CD4-positive, alpha-beta T cell treated with Interleukin-15 for 4 hours (primary cell): ENCODE results near the gene TBC1D22B.
A peak's percentile ranks its signal among the peaks of the same experiment; 100 is the strongest.

ENCODE experiments used
- DNase-seq: peaks from one replicate; pipeline ENCODE4 v3.0.0-alpha.2; 2020; ENCODE audit warnings: low spot score

TBC1D22B gene

DNA sequence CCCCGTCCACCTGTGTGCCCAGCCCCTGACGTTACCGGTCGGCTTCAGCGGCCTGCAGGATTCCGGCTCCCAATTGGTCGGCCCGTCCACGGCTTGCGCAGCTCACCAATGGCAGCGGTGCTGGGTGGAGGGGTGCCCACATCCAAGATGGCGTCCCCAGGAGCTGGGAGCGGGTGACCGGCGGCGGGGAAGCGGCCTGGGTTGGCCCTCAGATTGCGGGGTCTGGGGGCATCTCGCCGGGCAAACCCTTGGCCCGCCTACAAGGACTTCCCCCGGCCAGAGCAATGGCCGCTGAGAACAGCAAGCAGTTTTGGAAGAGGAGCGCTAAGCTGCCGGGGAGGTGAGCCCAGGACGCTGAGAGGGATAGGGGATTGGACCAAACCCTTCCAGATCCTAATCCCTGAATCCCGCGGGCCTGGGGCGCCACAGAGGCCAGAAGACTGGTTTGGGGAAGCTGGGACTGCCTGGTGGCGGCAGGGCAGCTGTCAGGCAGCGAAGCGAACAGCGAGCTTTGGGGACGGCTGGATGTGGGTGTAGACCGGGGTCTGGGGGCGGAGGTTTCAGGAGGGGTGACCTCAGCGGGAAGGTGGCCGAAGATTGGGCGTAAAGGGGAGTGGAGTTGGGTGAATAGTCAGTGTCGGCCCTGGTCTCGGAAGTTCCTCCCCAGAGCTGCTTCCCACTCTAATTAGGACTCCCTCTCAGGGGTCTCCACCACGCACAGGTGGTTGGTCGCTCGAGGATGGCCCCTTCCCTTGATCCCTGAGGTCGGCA, at the start of gene TBC1D22B, which contains the start of gene TMEM217:
TBC1D22B (plus strand) TSS at position 139 of the 771 bp plus-strand sequence; CDS start at position 285, 146 bp downstream.
TMEM217 (minus strand) TSS at position 511 of the 771 bp plus-strand sequence. CDS start 39,114 bp downstream, outside the sequence.
- DNase-seq, result peak; percentile 94

DNA sequence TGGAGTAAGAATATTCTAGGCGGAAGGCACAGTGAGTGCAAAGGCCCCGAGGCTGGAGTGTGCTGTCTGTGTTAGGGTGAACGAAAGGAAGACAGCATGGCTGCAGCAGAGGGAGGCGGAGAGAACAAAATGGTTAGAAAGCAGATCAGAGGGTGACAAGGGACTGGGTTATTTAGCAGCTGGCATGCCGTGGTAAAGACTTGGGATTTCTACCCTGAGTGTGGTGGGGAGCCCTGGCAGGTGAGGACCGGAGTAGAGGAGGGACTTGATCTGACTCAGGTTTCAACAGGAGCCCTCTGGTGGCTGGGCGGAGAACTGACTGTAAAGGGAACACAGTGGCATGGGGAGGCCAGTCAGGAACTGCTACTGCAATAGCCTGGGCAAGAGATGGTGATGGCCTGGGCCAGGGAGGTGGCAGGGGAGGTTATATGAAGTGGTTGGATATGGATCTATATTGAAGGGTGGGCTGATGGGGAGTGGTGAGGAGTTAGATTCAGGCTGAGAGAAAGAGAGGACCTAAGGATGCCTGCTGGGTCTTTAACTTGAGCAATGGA, 49.6 kb upstream of the TBC1D22B start:
- DNase-seq, result peak; percentile 93

GRCh38 chr6:37208793-37209192, 48.8 kb upstream of the TBC1D22B start:
- DNase-seq, result no peak

DNA sequence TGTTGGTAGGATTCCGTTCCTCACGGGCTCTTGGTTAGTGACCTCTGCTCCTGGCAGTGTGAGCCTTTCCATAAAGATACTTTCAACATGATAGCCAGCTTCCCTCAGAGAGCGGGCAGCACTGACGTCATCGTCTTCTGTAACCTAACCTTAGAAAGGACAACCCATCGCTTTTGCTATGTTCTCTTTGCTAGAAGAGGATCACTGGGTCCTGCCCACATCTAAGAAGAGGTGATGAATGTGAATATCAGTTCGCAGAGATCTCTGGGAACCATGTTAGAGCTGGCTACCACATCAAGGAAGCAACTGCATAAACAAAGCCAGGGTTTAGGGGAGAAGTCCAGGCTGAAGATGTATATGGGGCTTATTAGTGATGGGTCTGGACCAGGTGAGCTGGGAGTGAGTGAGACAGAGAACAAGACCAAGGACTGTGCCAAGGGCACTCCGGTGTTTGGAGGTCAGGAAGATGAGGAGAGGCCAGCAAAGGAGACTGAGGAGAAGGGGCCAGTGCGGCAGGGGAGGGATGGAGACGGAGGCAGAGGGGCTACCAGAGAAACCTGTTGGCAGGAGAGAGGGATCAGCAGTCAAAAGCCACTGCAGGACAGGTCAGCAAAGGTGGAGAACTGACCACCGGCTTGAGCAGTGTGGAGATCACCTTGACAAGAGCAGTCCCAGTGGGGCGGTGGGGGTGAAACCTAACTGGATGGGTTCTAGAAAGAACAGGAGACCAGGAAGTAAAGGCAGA, 47.9 kb upstream of the TBC1D22B start:
- peak; percentile 81 for DNase-seq

DNA sequence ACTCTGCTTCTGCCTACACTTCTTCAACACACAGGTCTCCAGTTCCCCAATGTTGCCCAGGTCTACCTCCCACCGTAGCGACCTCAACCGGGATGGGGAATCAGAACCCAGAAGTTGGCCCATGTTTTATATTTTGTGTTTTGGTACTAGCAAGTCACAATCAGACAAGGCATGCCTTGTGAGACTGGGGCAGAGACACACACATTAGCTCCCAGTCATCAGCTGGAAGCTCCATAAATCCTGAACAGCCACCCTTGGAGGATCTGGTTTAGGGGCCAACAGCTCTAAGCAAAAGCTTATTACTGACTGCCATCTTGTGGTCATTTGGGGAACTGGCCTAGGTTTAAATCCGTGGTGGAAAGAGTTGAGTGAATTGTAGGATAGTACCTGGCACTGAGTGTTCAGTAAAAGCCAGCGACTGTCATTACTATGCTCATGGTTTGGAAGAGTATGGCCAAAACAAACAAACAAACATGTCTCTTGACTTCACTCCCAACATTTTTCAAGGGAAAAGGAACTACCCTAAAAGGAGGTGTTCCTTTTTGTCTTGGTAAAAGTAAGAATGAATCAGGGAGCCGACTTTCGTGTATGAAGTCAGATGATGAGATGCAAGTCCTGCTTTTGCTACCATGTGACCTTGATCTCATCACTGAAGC, 47.1 kb upstream of the TBC1D22B start:
- DNase-seq, result peak; percentile 90

DNA sequence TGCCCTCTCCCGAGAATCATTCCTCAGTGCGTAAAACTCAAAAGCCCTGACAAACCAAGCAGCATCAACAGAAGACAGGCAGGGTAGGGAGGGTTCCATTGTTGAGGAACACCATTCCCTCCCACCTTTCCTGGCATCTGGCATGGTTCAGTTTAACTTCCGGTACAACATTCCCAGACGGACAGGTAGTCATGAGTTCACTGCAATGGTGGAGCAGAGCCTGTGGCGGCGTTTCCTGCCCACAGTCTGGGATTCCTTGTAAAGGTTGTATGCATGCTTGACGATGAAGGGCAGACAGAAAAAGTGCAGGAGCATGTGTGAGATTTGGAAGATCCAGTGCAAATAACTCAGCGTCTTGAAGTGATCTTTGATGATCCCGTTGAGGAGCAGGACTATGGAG, 45.3 kb upstream of the TBC1D22B start:
- DNase-seq, result no peak

GRCh38 chr6:37218061-37218460, 39.5 kb upstream of the TBC1D22B start:
- no peak for DNase-seq

DNA sequence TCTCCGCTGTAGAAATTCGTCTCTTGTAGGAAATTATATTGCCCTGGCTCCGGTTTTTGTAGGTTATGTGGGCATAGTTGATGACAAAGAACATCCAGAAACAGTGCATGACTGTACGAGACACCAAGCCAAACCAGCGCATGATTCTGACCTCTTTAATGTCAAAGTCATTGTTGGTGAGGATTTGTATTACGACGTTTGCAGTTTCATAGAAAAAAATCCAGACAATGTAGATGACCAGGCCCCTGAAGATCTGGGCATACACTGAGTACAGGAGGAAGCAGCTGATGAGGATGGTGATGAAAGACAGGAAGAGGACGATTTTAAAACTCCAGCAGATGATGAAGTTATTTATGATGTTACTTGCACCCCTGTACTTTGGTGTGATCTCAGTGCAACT, 39.1 kb upstream of the TBC1D22B start:
- DNase-seq, result no peak

DNA sequence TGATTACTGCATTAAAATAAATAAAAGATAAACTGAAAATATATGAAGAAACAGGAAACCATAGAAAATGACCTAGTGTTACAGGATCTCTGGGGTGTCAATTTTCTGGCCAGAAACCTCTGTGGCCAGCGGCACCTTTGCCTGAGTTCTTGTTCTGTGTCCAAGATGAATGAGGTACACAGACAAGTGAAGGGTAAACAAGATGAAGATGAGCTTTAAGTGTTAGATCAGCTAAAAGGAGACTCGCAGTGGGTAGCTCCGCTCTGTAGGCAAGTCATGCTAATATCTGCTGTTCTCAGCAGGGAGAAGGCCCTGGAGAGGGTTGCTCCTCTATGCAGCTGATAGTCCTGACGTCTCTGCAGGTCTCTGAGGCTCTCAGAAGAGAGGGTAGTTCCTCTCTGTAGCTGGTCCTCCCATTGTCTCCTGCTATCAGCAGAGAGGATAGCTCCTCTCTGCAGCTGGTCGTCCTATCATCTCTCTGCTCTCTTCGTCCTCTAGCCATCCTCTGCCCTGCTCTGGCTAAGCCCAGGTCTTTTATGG, 35.9 kb upstream of the TBC1D22B start:
- no peak for DNase-seq

GRCh38 chr6:37222125-37222967, 35.2 kb upstream of the TBC1D22B start:
- peak; percentile 62 for DNase-seq

DNA sequence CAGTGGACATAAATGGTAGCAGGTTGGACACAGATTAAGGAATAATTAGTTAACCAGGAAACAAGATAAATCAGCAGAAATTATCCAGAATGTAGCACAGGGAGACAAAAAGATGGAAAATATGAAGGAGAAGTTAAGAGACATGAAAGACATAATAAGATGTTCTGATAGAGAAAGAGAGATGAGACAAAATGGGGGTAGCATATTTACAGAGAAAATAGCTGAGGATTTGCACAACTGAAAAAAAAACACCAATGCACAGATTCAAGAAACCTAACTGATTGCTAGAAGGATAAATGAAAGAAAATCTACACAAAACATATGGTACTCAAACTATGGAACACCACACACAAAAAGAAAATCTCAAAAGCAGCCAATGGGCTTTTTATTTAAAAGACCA, 34.6 kb upstream of the TBC1D22B start:
- no peak for DNase-seq

DNA sequence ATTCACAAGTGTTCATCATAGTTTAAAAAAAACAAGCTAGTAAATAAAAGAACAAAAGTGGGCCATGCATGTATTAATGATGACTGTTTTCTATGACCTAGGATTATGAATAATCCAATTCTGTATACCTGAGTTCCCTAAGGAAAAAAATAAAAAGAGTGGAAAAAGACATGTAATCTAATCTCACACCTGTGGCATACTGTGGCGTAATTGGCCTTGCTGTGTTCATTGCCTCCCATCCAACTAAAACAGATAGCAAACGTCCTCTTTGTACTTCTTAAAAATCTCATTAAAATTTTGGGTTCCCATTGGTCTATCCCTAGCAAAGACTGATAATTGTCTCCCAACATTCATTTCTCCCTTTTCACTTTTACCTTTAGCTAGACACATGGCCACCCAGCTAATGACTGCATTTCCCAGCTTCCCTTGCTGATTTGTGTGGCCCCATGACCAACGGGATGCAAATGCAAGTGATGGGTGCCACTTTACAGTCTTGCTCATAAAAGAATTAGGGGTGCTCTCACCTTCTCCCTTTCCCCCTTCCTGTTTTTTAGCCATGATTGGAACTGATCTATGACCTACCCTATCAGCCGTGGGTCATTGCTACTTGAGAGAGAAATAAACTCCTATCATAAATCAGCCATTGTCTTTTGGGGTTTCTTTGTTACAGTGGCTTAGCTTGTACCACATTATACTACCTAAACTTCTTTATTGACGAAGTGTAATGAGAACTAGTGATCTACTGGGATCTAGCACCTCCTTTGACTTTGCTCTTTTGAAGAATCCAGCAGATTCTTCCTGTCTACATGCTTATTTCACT, 32.0 kb upstream of the TBC1D22B start:
- DNase-seq, result no peak

DNA sequence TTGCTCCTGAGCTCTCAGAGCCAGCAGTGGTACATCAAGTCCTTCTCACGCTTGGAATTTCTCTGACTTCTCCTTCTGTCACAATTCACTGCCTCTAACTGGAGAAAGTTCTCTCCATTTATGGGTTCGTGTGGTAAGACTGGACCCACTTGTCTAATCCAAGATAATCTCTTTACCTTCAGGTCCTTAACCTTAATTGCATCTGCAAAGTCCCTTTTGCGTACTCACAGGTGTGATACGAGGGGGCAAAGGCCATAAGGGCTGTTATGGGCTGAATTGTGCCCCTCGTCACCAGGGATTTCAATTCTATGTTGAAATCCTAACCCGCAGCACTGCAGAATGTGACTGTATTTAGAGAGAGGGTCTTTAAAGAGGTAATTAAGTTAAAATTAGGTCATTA, 27.5 kb upstream of the TBC1D22B start:
- DNase-seq, result no peak

DNA sequence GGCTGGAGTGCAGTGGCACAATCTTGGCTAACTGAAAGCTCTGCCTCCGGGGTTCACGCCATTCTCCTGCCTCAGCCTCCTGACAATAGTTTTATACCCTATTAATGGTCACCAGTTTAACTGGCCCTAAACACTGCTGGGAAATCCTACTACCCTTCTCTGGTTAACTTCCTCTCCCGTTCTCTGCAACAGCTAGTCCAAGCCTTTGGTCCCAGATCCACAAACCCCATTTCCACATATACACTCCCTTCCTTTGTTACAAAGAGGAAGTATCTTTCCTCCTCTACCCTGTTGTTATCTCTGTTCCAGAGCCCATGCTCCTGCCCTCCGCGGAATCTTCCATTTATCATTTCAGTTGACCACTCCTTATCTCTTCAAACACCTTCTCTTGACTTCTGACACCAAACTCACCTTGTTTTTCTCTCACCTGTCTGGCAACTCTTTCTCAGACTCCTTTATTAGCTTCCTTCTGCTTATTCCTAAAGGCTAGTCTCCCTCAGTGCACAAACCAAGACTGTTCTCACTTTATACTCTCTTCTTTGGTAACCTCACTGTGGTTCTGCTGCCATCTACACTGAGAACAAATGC, 25.0 kb upstream of the TBC1D22B start:
- DNase-seq, result no peak

GRCh38 chr6:37233541-37233940, 24.0 kb upstream of the TBC1D22B start:
- no peak for DNase-seq

DNA sequence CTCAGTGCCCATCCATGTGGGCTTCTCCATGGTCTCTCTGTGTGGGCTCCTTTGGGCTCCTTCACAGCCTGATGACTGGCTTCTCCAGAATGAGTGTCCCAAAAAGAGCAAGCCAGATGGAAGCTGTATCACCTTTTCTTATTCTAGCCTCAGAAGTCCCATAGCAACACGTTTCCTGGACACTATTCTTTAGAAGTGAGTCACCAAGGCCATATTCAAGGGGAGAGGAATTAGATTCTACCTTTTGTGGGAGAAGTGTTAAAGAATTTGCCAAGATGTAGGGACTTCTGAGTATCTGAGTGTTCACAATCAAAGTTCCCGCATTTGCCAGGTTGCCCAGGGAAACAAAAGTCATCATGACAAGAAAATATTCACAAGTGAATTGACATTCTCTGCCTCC, 20.7 kb upstream of the TBC1D22B start:
- DNase-seq, result no peak

DNA sequence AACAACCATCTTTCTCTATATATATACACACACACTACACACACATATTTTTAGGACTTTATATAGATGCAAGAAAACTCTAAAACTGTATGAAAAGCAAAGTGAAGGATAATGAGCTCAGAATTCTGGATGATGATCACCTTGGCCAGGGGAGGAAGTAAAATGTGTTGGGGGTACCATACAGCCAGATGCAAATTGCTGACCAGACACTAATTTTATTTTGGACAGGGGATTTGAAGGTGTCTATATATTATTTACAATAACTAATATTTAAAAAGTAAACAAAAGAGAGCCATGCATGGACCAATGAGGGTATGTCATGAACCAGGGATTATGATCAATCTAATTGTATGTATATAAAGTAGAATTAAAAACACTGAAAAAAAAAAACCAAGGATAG, 19.8 kb upstream of the TBC1D22B start:
- DNase-seq, result no peak

GRCh38 chr6:37238381-37238780, 19.2 kb upstream of the TBC1D22B start:
- DNase-seq, result no peak

DNA sequence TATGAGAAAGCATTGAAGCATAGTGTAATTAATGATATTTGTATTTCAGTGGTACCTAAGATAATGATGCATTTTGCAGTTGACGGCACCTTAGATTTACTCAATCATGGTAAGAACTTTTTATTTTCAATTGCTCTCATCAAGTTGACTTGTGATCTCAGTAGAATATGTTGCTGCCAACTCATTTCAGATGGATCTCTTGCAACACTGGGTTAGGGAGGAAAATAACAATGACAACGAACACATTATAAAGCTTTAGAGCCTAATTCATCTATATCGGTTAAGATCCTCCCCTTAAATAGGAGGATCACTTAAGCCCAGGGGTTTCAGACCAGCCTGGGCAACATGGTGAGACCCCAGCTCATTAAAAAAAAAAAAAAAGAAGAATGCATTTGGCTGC, 18.0 kb upstream of the TBC1D22B start:
- no peak for DNase-seq
